DMS53 (cell line): Measurements from ENCODE around the gene NHLRC1.

Experiments used
- DNase-seq: peaks from one replicate; lab custom pipeline; 2025; lab: John Stamatoyannopoulos, UW

NHLRC1 gene

DNA sequence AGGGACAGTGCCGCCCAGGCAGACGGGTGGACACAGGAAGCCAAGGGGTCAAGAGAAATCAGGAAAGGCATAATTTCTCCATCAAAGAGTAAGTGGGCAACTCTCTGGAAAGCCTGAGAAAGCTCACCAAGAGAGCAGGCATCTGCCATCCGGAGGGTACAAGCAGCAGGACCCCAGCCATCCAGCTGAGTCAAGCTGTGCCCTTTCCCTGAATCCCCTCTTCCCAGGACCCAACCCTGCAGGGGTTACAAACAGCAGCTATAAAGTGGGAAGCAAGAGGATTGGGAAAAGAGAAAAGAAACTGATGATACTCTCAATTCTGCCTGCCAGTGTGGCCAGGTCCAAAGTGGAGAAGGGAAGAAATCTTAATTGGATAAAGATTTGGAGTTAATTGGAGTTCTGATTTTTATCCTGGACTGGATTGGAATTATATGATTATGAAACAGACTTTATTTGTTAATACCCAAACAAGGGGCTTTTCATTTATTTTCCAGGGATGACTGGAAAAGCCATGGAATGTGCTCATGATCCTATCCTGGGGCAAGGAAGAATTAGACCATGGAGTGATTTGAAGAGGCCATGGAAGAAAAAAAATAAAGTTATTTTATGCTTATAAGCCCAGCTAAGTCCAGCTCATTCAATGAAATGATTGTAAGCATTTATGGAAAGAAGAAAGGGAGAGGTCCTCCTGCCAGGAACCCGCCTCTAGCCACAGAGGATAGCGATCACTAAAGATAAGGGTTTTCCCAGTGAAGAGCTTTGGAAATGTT is 34.9 kb downstream of the NHLRC1 start:
- DNase-seq: no peak

DNA sequence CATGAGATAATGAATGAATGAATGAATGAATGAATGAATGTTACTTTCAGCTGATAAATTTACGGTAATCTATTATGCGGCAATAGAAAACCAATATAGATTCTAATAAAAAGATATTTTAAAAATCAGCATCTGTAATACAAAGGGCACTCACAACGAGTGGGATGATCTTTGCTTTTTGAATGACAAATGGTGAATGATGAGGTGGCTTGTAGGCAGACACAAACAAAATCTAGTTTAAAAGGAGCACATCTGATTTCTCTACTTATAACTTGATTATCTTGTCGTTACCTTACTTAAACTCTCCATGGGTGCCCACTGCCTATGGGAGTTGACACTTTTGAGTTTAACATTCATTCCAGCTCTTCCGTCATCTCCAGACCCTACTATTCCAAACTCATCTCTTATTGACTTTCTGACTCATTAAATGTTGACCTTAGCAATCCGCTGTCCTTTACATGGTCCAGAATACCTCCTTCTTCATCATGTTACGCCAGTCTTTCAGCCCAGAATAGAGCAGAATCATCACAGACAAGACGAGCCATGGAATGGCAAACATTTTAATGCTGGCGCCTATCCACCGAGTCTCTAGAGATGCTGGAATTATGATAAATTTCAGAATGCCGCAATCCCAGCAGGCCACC is 41.3 kb downstream of the NHLRC1 start:
- peak; percentile 81 for DNase-seq

DNA sequence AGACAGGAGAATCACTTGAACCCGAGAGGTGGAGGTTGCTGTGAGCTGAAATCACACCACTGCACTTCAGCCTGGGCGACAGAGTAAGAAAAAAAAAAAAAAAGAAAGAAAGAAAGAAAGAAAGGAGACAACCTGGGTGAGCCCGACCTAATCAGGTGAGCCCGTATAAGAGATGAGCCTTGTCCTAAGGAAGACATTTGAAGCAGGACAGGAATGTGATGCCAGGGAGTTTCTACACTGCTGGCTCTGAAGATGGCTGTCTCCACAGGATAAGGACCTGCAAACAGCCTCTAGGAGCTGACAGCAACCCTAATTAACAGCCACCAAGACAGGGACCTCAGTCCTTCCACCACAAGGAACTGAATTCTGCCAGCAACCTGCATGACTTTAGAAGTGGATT is 41.9 kb downstream of the NHLRC1 start:
- DNase-seq: no peak

DNA sequence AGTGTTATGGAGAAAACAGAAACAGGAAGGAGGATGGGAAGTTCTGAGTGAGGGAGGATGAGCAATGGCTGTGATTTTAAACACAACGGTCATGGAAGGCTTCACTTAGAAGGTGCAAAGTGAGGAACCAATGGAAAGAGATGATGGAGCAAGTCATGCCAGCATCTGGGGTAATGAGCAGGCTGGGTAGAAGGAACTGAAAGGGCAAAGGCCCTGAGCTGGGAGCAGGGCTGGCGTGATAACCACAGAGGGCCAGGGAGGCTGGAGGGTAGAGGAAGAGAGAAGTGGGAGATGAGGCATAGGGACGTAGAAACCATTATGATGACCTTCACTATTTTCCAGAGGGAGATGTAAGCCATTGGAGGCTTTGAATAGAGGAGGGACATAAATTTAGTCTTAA is 43.6 kb downstream of the NHLRC1 start:
- no peak for DNase-seq

DNA sequence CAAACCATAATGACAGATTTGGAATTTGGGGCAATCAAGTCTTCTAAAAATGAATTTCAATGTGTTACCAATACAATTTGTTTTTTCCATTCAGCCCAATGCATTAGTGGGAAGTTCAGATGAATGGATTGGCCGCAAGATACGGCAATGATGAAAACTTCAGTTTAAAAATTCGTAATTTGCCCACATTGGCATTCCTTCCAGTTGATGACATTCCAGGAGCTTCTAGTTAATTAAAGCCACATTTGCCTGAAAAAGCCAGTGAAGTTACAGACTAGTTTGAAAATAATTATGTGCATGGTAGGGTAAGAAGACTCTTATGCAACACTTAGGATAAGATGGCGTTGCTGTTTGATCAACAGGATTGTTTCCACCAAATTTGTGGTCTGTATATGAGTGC is 46.2 kb downstream of the NHLRC1 start:
- no peak for DNase-seq

DNA sequence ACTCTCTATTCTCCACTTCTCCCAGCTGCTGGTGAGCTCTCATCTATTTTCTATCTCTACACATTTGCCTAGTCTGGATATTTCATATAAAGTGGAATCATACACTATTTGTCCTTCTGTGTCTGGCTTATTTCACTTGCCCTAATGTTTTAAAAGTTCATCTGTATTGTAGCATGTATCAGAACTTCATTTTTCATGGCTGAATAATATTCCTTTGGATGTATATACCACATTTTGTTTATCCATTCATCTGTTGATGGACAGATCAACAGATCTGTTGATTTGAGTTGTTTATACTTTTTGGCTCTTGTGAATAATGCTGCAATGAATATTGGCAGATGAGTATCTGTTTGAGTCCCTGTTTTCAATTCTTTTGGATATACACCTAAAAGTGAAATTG is 49.6 kb downstream of the NHLRC1 start:
- DNase-seq: no peak

DNA sequence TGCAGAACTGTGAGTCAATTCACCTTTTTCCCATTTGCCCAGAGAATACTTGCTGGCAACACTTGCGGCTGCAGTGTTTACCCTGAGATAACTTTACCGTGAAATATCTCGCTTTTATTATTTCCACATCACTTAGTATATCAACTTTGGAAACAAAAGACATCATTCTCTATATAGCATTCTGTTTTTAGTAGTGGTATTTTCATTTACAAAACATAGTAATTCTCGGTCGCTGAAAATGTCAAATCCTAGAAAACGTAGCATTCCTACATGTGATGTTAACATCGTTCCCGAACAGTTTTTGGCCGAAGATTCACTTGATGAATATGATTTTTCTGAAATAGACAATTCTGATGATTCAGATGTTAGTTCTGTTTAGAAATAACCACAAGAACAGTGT is 52.0 kb downstream of the NHLRC1 start:
- no peak for DNase-seq
